SK-N-SH treated with all-trans-retinoic acid at 6 μM for 48 hours (cell line): ENCODE data around the gene HRH2.

Experiments
- ARNTL ChIP-seq: fragments of 450-650 bp; formaldehyde crosslinking; IDR thresholded peaks from 2 replicates; pipeline ENCODE4 v1.5.0; 2020; ENCODE audit warnings: low read depth, mild to moderate bottlenecking, moderate library complexity, borderline replicate concordance
- OSR1 ChIP-seq: fragments of 250-450 bp; sonication (Bioruptor Pico); IDR thresholded peaks from 2 replicates; pipeline ENCODE4 v1.8.0; 2022; ENCODE audit warnings: moderate library complexity, mild to moderate bottlenecking, inconsistent platforms
- SNAI2 ChIP-seq: fragments of 250-450 bp; sonication (Bioruptor Pico); IDR thresholded peaks from 2 replicates; pipeline ENCODE4 v1.5.0; 2020; ENCODE audit warnings: mild to moderate bottlenecking, moderate library complexity
- TF ChIP-seq, protein P1 (sequence below): fragments of 250-450 bp; sonication (Bioruptor Pico); IDR thresholded peaks from 2 replicates; pipeline ENCODE4 v1.8.0; 2020; ENCODE audit warnings: mild to moderate bottlenecking, moderate library complexity, borderline replicate concordance

DNA sequence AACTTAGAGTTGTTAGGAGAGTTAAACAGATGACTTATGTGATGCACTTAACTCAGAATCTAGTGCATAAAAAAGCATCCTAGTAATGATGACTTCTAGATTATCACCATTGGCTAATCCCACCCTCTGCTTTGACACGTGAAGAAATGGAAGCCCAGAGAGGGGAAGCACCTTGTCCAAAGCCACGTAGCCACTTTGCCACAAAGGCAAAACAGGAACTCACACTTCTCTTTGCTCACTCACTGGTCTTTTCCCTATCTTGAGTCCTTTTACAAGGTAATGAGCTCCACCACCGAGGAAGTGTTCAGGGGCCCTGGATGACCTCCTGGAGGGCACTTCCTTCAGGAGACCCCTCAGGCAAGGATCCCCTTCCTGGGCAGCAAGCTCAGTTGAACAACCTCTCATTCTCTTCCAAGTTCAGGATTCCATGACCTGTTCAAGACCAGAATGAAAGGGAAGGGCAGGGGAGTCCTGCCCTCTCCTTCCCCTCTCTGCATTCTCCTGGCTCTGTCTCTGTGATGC is 89.7 kb downstream of the HRH2 start:
- TF ChIP-seq SNAI2 (CRISPR knock-in tag) (no peak), ARNTL (CRISPR knock-in tag) (no peak), OSR1 (CRISPR knock-in tag) (no peak)
- TF ChIP-seq, protein P1, sequence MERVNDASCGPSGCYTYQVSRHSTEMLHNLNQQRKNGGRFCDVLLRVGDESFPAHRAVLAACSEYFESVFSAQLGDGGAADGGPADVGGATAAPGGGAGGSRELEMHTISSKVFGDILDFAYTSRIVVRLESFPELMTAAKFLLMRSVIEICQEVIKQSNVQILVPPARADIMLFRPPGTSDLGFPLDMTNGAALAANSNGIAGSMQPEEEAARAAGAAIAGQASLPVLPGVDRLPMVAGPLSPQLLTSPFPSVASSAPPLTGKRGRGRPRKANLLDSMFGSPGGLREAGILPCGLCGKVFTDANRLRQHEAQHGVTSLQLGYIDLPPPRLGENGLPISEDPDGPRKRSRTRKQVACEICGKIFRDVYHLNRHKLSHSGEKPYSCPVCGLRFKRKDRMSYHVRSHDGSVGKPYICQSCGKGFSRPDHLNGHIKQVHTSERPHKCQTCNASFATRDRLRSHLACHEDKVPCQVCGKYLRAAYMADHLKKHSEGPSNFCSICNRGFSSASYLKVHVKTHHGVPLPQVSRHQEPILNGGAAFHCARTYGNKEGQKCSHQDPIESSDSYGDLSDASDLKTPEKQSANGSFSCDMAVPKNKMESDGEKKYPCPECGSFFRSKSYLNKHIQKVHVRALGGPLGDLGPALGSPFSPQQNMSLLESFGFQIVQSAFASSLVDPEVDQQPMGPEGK (CRISPR knock-in tag), result no peak
